GM18873 (cell line): ENCODE data around the gene PPFIA4.

Experiments used
- ATAC-seq: cut with Tn5 transposase; IDR thresholded peaks from one replicate; pipeline ENCODE4 v1.9.1; 2021; ENCODE audit warnings: mild to moderate bottlenecking, moderate library complexity, moderate number of reproducible peaks; ENCODE audit not compliant: unreplicated experiment, low FRiP score

PPFIA4 gene

GRCh38 chr1:203039609-203040512, 13.6 kb downstream of the PPFIA4 start:
- ATAC-seq, result no peak

GRCh38 chr1:203040513-203041275, 14.4 kb downstream of the PPFIA4 start:
- ATAC-seq, result no peak

GRCh38 chr1:203041351-203041932, 15.2 kb downstream of the PPFIA4 start:
- ATAC-seq, result no peak

- ATAC-seq, result no peak
These were observed 17.7 kb downstream of the PPFIA4 start for GRCh38 chr1:203043830-203044545.

GRCh38 chr1:203044546-203045250, 18.4 kb downstream of the PPFIA4 start:
- ATAC-seq, result no peak

- ATAC-seq, result no peak
These were observed 19.0 kb downstream of the PPFIA4 start for GRCh38 chr1:203045336-203045735.

- no peak for ATAC-seq
These were observed 19.7 kb downstream of the PPFIA4 start for GRCh38 chr1:203045821-203046594.

GRCh38 chr1:203046984-203047630, 20.8 kb downstream of the PPFIA4 start:
- no peak for ATAC-seq

- ATAC-seq, result no peak
These were observed 21.8 kb downstream of the PPFIA4 start for GRCh38 chr1:203048086-203048485.

- ATAC-seq, result no peak
These were observed 22.3 kb downstream of the PPFIA4 start for GRCh38 chr1:203048555-203049051.

- no peak for ATAC-seq
These were observed 22.8 kb downstream of the PPFIA4 start for GRCh38 chr1:203049077-203049476.

- ATAC-seq, result no peak
These were observed 23.4 kb downstream of the PPFIA4 start for GRCh38 chr1:203049576-203050180.

- ATAC-seq, result no peak
These were observed 24.5 kb downstream of the PPFIA4 start for GRCh38 chr1:203050826-203051225.

- ATAC-seq, result no peak
These were observed 25.6 kb downstream of the PPFIA4 start for GRCh38 chr1:203051841-203052324.

GRCh38 chr1:203052601-203053000, 26.3 kb downstream of the PPFIA4 start:
- no peak for ATAC-seq

- no peak for ATAC-seq
These were observed 27.9 kb downstream of the PPFIA4 start for GRCh38 chr1:203054184-203054583.

GRCh38 chr1:203054642-203055041, 28.4 kb downstream of the PPFIA4 start:
- ATAC-seq, result no peak
